GM23338 (cell line): ENCODE measurements around the gene TTC31. TPM values are rescaled to one million over a fixed set of nuclear protein-coding genes. Genes with fewer than 3 reads are reported as not detected.

Source experiments
- ATAC-seq: fragments of 200-7000 bp; cut with Tn5 transposase; 3 replicates; pipeline ENCODE4 v1.9.1; 2020
- DNase-seq: peaks from one replicate; pipeline ENCODE4 v3.0.0-alpha.2; 2015; ENCODE audit warnings: low spot score
- H2AFZ ChIP-seq: fragments of 200-600 bp; sonication (generic); 2 replicates; pipeline ENCODE4 v1.8.0; 2016; ENCODE audit warnings: antibody characterized with exemption, mild to moderate bottlenecking, moderate library complexity
- H3F3A ChIP-seq: fragments of 200-600 bp; sonication (generic); replicated peaks from 2 replicates; pipeline ENCODE4 v1.8.0; 2017; ENCODE audit warnings: antibody characterized with exemption, mixed run types, low read depth
- H3K27ac ChIP-seq: fragments of 200-600 bp; sonication (generic); 2 replicates; pipeline ENCODE4 v1.6.1; 2016; ENCODE audit warnings: low read depth
- H3K27me3 ChIP-seq: fragments of 200-600 bp; sonication (generic); 2 replicates; pipeline ENCODE4 v1.8.0; 2016; ENCODE audit warnings: mild to moderate bottlenecking, mixed run types, moderate library complexity; ENCODE audit not compliant: insufficient read depth
- H3K36me3 ChIP-seq: fragments of 200-600 bp; sonication (generic); 2 replicates; pipeline ENCODE4 v1.8.0; 2016; ENCODE audit warnings: mild to moderate bottlenecking; ENCODE audit not compliant: insufficient read depth
- H3K4me1 ChIP-seq: fragments of 200-600 bp; sonication (generic); 2 replicates; pipeline ENCODE4 v1.8.0; 2016; ENCODE audit warnings: mild to moderate bottlenecking, moderate library complexity; ENCODE audit not compliant: insufficient read depth
- H3K4me2 ChIP-seq: fragments of 200-600 bp; sonication (generic); 2 replicates; pipeline ENCODE4 v1.7.1; 2017; ENCODE audit warnings: mixed run types
- H3K4me3 ChIP-seq: fragments of 200-600 bp; sonication (generic); 2 replicates; pipeline ENCODE4 v1.6.1; 2016; ENCODE audit warnings: mixed run types
- H3K79me2 ChIP-seq: fragments of 200-600 bp; sonication (generic); replicated peaks from 2 replicates; pipeline ENCODE4 v1.8.0; 2017; ENCODE audit warnings: mild to moderate bottlenecking; ENCODE audit not compliant: insufficient read depth
- H3K9me2 ChIP-seq: fragments of 200-600 bp; sonication (generic); 2 replicates; pipeline ENCODE4 v1.8.0; 2017; ENCODE audit not compliant: insufficient read depth
- H4K20me1 ChIP-seq: fragments of 200-600 bp; sonication (generic); replicated peaks from 2 replicates; pipeline ENCODE4 v1.8.0; 2017; ENCODE audit warnings: mild to moderate bottlenecking; ENCODE audit not compliant: insufficient read depth
- H3K27ac Mint-ChIP-seq: 2 replicates; pipeline ENCODE4 v1.8.0; 2020; ENCODE audit warnings: inconsistent platforms, mild to moderate bottlenecking, moderate library complexity, mixed read lengths
- H3K27me3 Mint-ChIP-seq: 3 replicates; pipeline ENCODE4 v1.8.0; 2022; ENCODE audit warnings: low read depth, mild to moderate bottlenecking, moderate library complexity, mixed read lengths, inconsistent platforms; ENCODE audit not compliant: insufficient read depth, poor library complexity
- H3K36me3 Mint-ChIP-seq: 3 replicates; pipeline ENCODE4 v1.8.0; 2021; ENCODE audit warnings: low read depth, mild to moderate bottlenecking, inconsistent platforms, moderate library complexity, mixed read lengths
- H3K4me1 Mint-ChIP-seq: 3 replicates; pipeline ENCODE4 v1.8.0; 2020; ENCODE audit warnings: mild to moderate bottlenecking, inconsistent platforms, mixed read lengths
- H3K4me3 Mint-ChIP-seq: 3 replicates; pipeline ENCODE4 v1.8.0; 2021; ENCODE audit warnings: moderate library complexity, mild to moderate bottlenecking, inconsistent platforms, mixed read lengths
- H3K9me3 Mint-ChIP-seq: 3 replicates; pipeline ENCODE4 v1.8.0; 2020; ENCODE audit warnings: moderate library complexity, mild to moderate bottlenecking, inconsistent platforms, mixed read lengths
- CREB1 ChIP-seq: fragments of 250-450 bp; sonication (Bioruptor Pico); IDR thresholded peaks from 2 replicates; pipeline ENCODE4 v1.5.0; 2020; ENCODE audit warnings: low read depth, mild to moderate bottlenecking, moderate library complexity
- ETS1 ChIP-seq: IDR thresholded peaks from 2 replicates; pipeline ENCODE4 v1.6.1; 2016; ENCODE audit warnings: antibody characterized with exemption
- EZH2 ChIP-seq: fragments of 200-600 bp; sonication (generic); IDR thresholded peaks from one replicate; pipeline ENCODE4 v1.8.0; 2017; ENCODE audit warnings: antibody characterized with exemption, mild to moderate bottlenecking, low read depth; ENCODE audit not compliant: unreplicated experiment
- JUNB ChIP-seq: IDR thresholded peaks from one replicate; pipeline ENCODE4 v1.6.1; 2016; ENCODE audit warnings: antibody characterized with exemption; ENCODE audit not compliant: unreplicated experiment
- POLR2AphosphoS5 ChIP-seq: IDR thresholded peaks from 2 replicates; pipeline ENCODE4 v1.6.1; 2016; ENCODE audit warnings: antibody characterized with exemption, low read depth
- STAT1 ChIP-seq: IDR thresholded peaks from one replicate; pipeline ENCODE4 v1.6.1; 2016; ENCODE audit warnings: antibody characterized with exemption; ENCODE audit not compliant: unreplicated experiment
- ZNF114 ChIP-seq: fragments of 250-450 bp; sonication (Bioruptor Pico); IDR thresholded peaks from 2 replicates; pipeline ENCODE4 v1.5.0; 2020; ENCODE audit warnings: mild to moderate bottlenecking, moderate library complexity
- ZNF462 ChIP-seq: fragments of 250-450 bp; sonication (Bioruptor Pico); IDR thresholded peaks from 2 replicates; pipeline ENCODE4 v1.5.0; 2020; ENCODE audit warnings: mild to moderate bottlenecking, moderate library complexity
- polyA plus RNA-seq: library from polyadenylated mRNA; unstranded; fragments of >200 nt; fragmentation: Nextera tagmentation; extraction: Ambion mirVana; gene quantifications from 2 replicates; pipeline ENCODE4 v1.2.1, GENCODE V29; 2016
- total RNA-seq: library from RNA; depleted of rRNA; stranded (reverse); fragments of >200 nt; shearing (Covaris generic); gene quantifications from 2 replicates; pipeline ENCODE4 v1.2.3, GENCODE V29; 2014
- TF ChIP-seq, protein P1 (sequence below): IDR thresholded peaks from one replicate; pipeline ENCODE4 v1.6.1; 2018; ENCODE audit warnings: antibody characterized with exemption; ENCODE audit not compliant: unreplicated experiment

Gene TTC31
- total and polyA plus RNA-seq, 2 experiments from 2014 or later = 15.8 to 29.2 TPM

DNA sequence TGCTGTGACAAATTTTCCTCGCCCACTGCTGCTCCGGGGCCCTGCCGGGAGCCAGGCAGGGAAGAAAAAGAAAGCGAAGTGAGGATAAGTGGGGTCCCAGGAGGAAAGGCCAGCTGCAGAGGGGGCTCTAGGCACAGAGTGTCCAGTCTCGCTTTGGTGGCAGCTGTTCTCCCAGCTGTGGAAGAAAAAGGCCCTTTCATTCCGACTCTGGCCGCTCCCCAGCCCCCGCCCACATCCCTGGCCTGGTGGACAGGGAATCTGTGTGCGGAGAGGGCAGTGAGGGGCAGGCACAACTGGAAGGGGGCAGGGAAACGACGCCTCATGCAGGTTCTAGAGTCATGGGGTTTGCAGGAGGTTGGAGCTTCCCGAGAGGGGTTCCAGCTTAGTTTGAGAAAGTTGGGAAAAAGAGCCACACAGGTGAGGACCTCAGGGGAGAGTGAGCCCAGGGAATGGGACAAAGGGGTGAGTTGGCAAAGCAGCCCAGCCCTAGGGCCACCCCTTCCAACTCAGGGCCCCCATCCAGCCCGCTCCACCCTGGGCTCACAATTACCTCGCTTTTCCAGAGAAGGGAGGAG is 43.0 kb upstream of the TTC31 start:
- Histone ChIP-seq H3K4me1 (peaks cover 35% of the 10 kb centered on the region), H3K79me2 (peaks cover 49% of the 10 kb centered on the region), H3K36me3 (no peaks in the 10 kb centered on the region), H4K20me1 (peaks cover 29% of the 10 kb centered on the region), H3K4me2 (peak overlapping the region; percentile 97), H3K27ac (0 out of 2 replicates have a peak overlapping the region, but pooled peaks have one; percentile 66), H2AFZ (no peak overlapping the region), H3K4me3 (peak overlapping the region; percentile 96), H3K9me2 (no peaks in the 10 kb centered on the region), H3F3A (peaks cover 18% of the 10 kb centered on the region), H3K27me3 (no peaks in the 10 kb centered on the region)
- Mint-ChIP-seq H3K36me3 (peaks cover 19% of the 10 kb centered on the region), H3K27ac (peak overlapping the region; percentile 90), H3K27me3 (peaks cover 21% of the 10 kb centered on the region), H3K4me3 (peak overlapping the region; percentile 98), H3K4me1 (peaks cover 40% of the 10 kb centered on the region), H3K9me3 (no peaks in the 10 kb centered on the region)
- no peak for ATAC-seq
- DNase-seq = peak; percentile 40
- TF ChIP-seq POLR2AphosphoS5 = no peak
- TF ChIP-seq ZNF462 (CRISPR knock-in tag) = no peak
- TF ChIP-seq, protein P1, sequence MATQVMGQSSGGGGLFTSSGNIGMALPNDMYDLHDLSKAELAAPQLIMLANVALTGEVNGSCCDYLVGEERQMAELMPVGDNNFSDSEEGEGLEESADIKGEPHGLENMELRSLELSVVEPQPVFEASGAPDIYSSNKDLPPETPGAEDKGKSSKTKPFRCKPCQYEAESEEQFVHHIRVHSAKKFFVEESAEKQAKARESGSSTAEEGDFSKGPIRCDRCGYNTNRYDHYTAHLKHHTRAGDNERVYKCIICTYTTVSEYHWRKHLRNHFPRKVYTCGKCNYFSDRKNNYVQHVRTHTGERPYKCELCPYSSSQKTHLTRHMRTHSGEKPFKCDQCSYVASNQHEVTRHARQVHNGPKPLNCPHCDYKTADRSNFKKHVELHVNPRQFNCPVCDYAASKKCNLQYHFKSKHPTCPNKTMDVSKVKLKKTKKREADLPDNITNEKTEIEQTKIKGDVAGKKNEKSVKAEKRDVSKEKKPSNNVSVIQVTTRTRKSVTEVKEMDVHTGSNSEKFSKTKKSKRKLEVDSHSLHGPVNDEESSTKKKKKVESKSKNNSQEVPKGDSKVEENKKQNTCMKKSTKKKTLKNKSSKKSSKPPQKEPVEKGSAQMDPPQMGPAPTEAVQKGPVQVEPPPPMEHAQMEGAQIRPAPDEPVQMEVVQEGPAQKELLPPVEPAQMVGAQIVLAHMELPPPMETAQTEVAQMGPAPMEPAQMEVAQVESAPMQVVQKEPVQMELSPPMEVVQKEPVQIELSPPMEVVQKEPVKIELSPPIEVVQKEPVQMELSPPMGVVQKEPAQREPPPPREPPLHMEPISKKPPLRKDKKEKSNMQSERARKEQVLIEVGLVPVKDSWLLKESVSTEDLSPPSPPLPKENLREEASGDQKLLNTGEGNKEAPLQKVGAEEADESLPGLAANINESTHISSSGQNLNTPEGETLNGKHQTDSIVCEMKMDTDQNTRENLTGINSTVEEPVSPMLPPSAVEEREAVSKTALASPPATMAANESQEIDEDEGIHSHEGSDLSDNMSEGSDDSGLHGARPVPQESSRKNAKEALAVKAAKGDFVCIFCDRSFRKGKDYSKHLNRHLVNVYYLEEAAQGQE = no peak
- no peak for TF ChIP-seq ZNF114 (CRISPR knock-in tag)
- TF ChIP-seq ETS1 = no peak
- TF ChIP-seq STAT1 = no peak
- no peak for TF ChIP-seq EZH2
- no peak for TF ChIP-seq CREB1 (CRISPR knock-in tag)
- no peak for TF ChIP-seq JUNB
